Activated T-cell treated with anti-CD3 and anti-CD28 coated beads for 4 hours (primary cell): ENCODE data around the gene ZSWIM7.

Experiments
- DNase-seq: peaks from one replicate; pipeline ENCODE4 v3.0.0-alpha.2; 2020

ZSWIM7 gene

DNA sequence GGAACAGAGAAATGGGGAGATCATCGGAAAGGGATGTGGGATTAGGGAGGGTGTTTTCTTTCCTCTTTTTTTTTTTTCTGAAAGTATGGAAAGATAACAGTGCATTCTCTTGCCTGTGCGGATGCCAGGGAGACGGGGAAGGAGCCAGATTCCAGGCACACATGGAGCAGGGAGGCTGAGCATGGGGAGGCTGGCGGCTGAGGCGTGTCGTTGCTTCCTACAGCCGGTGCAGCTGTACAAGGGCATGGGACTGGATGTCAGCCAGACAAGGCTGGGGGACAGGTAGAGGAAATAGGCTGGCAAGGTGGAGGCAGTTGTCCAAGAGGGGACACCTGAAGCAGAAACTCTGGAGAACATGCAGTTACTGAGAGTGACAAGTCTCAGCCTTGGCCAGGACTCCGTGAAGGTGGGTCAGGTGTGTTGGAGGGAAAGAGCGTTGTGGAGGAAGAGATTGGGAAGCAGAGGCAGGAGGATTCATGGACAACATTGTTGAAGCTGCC is 71.2 kb downstream of the ZSWIM7 start:
- DNase-seq: no peak
